NCI-H748 (cell line): ENCODE measurements around the gene GYG2.
"Not testable (repeated sequence)": the region's sequence is repeated elsewhere in the genome, so short reads cannot be mapped to it uniquely, and the experiment has no call there.

Experiments
- DNase-seq: peaks from one replicate; lab custom pipeline; 2025; ENCODE audit not compliant: unreplicated experiment; lab: John Stamatoyannopoulos, UW

Gene GYG2

GRCh38 chrX:2898846-2899512 is 70.2 kb downstream of the GYG2 start:
- peak; percentile 18 for DNase-seq

DNA sequence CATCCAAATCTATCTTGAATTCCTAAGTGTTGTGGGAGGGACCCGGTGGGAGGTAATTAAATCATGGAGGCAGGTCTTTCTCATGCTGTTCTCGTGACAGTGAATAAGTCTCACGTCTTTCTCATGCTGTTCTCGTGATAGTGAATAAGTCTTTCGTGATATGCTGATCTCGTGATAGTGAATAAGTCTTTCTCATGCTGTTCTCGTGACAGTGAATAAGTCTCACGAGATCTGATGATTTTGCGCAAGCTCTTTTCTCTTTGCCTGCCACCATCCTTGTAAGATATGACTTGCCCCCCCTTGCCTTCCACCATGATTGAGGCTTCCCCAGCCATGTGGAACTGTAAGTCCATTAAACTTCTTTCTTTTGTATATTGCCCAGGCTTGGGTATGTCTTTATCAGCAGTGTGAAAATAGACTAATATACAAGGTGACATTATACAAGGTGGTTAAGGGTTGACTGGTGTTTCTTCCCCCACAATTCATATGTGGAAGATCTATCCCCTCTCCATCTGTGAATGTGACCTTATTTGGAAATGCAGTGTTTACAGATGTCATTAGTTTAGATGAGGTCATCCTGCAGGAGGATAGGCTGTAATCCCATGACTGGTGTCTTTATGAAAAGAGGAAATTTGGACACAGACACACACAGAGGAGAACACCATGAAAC is 72.8 kb downstream of the GYG2 start:
- DNase-seq = peak; percentile 19

GRCh38 chrX:2902841-2903240 is 74.1 kb downstream of the GYG2 start:
- DNase-seq = no peak

- DNase-seq = no peak
Measured at GRCh38 chrX:2903366-2903765, 74.6 kb downstream of the GYG2 start.

GRCh38 chrX:2907295-2907694 is 78.6 kb downstream of the GYG2 start:
- DNase-seq = no peak

GRCh38 chrX:2908125-2908685 is 79.5 kb downstream of the GYG2 start:
- DNase-seq = no peak

- DNase-seq = no peak
Measured at GRCh38 chrX:2910109-2910508, 81.4 kb downstream of the GYG2 start.

DNA sequence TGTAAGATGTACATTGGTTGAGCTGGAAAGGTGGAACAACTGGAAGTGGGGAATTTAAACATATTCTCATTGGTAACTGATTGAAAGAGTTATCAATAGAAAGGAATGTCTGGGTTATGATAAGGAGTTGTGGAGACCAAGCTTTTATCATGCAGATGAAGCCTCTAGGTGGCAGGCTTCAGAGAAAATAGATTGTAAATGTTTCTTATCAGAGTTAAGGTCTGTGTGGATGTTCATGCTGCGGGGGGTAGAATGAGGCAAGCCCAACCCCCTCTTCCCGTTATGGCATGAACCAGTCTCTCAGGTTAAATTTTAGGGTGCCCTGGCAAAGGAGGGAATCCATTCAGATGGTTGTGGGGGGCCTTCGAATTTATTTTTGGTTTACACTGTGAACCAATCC is 84.4 kb downstream of the GYG2 start:
- DNase-seq = no peak

DNA sequence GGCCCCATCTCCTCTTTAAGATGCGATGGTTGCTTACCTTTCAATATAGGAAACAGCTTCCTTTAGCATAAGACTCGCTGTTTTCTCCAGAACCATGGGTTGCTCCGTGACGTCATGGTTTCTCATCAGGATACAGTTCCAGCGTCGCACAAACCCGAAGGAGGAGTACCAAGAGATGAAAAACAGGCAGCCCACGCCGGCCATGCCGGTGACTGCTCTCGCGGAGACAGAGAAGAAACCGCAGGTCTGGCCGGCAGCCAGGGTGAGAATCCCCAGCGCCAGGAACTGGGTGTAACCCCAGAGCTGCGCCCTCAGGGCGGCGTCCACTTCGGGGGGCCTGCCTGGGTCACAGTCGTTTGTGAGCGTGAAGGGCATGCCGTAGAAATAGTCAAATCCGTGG is 89.0 kb downstream of the GYG2 start:
- peak; percentile 38 for DNase-seq

- no peak for DNase-seq
Measured at GRCh38 chrX:2921193-2921592, 92.5 kb downstream of the GYG2 start.

GRCh38 chrX:2921750-2922149 is 93.0 kb downstream of the GYG2 start:
- DNase-seq = no peak

DNA sequence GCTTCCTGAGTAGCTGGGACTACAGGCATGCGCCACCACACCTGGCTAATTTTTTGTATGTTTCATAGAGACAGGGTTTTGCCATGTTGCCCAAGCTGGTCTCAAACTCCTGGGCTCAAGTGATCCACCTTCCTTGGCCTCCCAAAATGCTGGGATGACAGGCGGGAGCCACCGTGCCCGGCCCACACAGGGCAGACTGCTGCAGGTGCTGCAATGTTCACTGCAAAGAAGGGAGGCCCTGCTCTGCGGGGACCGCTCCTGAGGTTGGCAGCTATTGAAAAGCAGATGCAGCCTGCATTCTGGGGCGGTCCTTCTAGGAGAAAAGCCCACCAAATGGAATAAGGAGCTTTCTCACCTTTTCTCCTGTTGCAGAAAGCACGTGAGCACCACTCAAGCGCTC is 95.4 kb downstream of the GYG2 start:
- DNase-seq = no peak

- DNase-seq = not testable (repeated sequence)
Measured at GRCh38 chrX:2926255-2926654, 97.5 kb downstream of the GYG2 start.

- DNase-seq = no peak
Measured at GRCh38 chrX:2926664-2927275, 98.0 kb downstream of the GYG2 start.

- DNase-seq = no peak
Measured at GRCh38 chrX:2928191-2928582, 99.5 kb downstream of the GYG2 start.

DNA sequence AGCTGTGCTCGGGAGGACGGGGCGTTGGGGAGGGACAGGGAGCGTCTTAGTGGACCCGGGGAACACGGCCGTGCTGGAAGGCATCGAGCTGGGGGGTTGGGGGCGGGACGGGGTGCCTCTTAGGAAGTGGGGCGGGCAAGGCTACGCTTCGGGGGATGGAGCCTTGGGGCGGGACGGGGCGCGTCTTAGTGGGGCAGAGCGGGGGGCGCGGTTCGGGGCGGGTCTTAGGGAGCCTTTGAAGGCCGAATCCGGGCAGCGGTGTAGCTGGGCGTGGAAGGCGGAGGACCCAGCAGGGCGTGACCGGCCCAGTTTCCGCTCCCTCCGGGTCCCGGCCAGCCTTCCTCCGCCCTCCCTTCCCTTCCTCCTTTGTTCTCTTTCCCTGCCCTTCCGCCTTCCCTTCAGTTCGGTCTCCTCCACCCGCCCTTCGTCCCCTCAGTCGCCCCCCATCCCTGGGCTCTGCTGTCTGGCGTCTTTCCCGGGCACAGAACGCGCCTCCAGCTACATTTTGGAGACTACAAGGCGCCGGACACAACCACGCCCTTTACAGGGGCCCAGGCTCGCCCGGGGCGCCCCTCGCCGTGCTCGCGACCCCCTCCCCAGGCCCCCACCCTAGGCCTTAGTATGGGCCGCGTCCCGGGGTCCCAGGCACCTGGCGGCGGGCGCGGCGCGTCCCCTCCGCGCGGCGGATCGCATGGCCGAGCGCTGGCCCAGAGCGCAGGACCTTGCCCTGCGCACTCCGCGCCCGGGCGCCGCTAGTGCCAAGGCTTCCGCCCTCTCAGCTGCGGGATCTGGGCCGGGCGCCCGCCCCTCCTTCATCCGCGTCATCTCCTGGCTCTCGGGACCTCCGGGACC is 100.1 kb downstream of the GYG2 start, which contains the start of gene ARSD:
TSS of gene ARSD (minus strand) at position 757 of the 852 bp plus-strand sequence. CDS start at position 693, 64 bp downstream.
- DNase-seq = peak; percentile 74

DNA sequence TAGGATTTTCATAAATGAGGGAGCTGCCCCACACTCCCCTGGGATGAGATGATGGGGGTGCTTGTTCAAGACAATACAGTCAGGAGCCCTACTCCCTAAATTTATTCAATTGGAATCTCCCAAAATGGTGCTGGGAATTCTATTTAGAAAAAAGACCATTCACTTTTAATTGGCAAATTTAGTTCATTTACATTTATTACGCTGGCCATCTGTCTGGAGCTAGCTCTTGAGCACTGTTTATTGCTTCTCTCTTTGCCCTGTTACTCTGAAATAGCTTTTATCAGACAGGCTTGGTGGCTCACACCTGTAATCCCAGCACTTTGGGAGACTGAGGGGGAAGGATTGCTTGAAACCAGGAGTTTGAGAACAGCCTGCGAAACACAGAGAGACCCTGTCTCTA is 102.4 kb downstream of the GYG2 start:
- no peak for DNase-seq

DNA sequence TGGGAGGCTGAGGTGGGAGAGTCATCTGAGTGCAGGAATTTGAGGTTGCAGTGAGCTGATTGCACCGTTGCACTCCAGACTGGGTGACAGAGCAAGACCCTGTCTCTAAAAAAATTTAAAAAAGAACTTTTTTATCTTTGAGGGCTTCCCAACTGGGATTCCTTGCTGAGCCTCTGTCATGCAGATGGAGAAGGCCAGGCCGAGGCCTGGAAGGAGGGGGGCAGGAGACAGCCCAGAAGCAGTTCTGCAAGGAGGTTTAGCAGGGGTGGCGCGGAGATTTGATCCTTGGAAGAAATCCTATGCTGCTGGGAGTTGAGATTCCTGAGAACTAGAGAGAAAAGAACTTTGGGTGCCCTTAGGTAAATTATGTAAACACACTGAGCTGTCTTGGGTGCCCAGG is 102.9 kb downstream of the GYG2 start:
- no peak for DNase-seq
